K562 (cell line): Measurements from ENCODE around the gene NCDN. TPM values are rescaled to one million over a fixed set of nuclear protein-coding genes. Genes with fewer than 3 reads are reported as not detected.
A peak's percentile ranks its signal among the peaks of the same experiment; 100 is the strongest.

Experiments used
- ATAC-seq: fragments of 200-7000 bp; cut with Tn5 transposase; 3 replicates; pipeline ENCODE4 v1.9.1; 2020; ENCODE audit warnings: moderate library complexity
- BruUV-seq: library from RNA; stranded (reverse); fragments of 400-500 nt; replicated peaks from 2 replicates; lab custom pipeline; 2021; lab: Mats Ljungman, UMichigan
- CTCF ChIA-PET: fragments of 300-600 bp; formaldehyde crosslinking; extraction: SDS; loops from one replicate; lab custom pipeline; 2021; ENCODE audit warnings: low intra/inter-chr PET ratio; lab: Yijun Ruan, JAX
- POLR2A ChIA-PET: fragments of 300-600, 350-650 bp; sonication (Branson Sonifier 250); formaldehyde crosslinking; extraction: SDS; loops from one replicate; lab custom pipeline; 2021; ENCODE audit warnings: antibody characterized with exemption, inconsistent platforms; lab: Yijun Ruan, JAX
- DNase-seq, 4 experiments: peaks; one replicate each; pipeline versions ENCODE4 v3.0.0 to v3.0.0-alpha.2; 2011 to 2018; ENCODE audit warnings: low spot score in 3 of 4, mixed read lengths in 3 of 4; ENCODE audit errors: extremely low read depth in 1 of 4
- FAIRE-seq: peaks from 2 replicates; lab custom pipeline; 2011; peaks lifted over from hg19 to GRCh38; lab: Jason Lieb, UNC
- H2AFZ ChIP-seq: 2 replicates; pipeline ENCODE4 v1.6.0; 2011; ENCODE audit warnings: low read depth, low read length, control low read depth, inconsistent platforms
- H3K27ac ChIP-seq: fragments of 200-600 bp; 3 replicates; pipeline ENCODE4 v1.8.0; 2011; ENCODE audit warnings: low read depth, mild to moderate bottlenecking, control low read depth, inconsistent platforms, low read length, moderate library complexity, mixed read lengths; ENCODE audit errors: extremely low read depth
- H3K27me3 ChIP-seq, 2 experiments: fragments of 300-600 bp in 1 of 2; 2 replicates in 1 of 2; 3 replicates in 1 of 2; pipeline versions ENCODE4 v1.6.0 to v1.8.0; 2011; ENCODE audit warnings: inconsistent platforms in 2 of 2, low read length in 2 of 2, mild to moderate bottlenecking in 1 of 2, mixed read lengths in 1 of 2, moderate library complexity in 1 of 2; ENCODE audit not compliant: control insufficient read depth in 2 of 2, insufficient read depth in 2 of 2
- H3K36me3 ChIP-seq: fragments of 300-600 bp; 3 replicates; pipeline ENCODE4 v1.8.0; 2011; ENCODE audit warnings: mild to moderate bottlenecking, low read length, inconsistent platforms; ENCODE audit not compliant: control insufficient read depth, insufficient read depth
- H3K4me1 ChIP-seq, 2 experiments: fragments of 200-600 bp in 1 of 2; replicated peaks in 1 of 2; 2 replicates in 1 of 2; 3 replicates in 1 of 2; pipeline versions ENCODE4 v1.5.1 to v1.8.0; 2011; ENCODE audit warnings: inconsistent platforms in 2 of 2, low read length in 2 of 2, mild to moderate bottlenecking in 1 of 2, mixed read lengths in 1 of 2, moderate library complexity in 1 of 2; ENCODE audit not compliant: control insufficient read depth in 2 of 2, insufficient read depth in 2 of 2
- H3K4me2 ChIP-seq: 2 replicates; pipeline ENCODE4 v1.6.1; 2011; ENCODE audit warnings: low read length, control low read depth, inconsistent platforms, mixed read lengths; ENCODE audit not compliant: insufficient read depth
- H3K4me3 ChIP-seq: fragments of 200-600 bp; sonication (generic), shearing (Covaris generic); 2 replicates; pipeline ENCODE4 v1.5.1; 2016; ENCODE audit warnings: control low read depth, inconsistent platforms
- H3K79me2 ChIP-seq: fragments of 200-600 bp; 3 replicates; pipeline ENCODE4 v1.8.0; 2011; ENCODE audit warnings: low read length, inconsistent platforms; ENCODE audit not compliant: control insufficient read depth, insufficient read depth
- H3K9ac ChIP-seq, 2 experiments: 2 replicates each; pipeline versions ENCODE4 v1.6.0 to v1.6.1; 2011; ENCODE audit warnings: low read depth in 2 of 2, low read length in 2 of 2, control low read depth in 1 of 2, inconsistent platforms in 1 of 2, mild to moderate bottlenecking in 1 of 2, mixed read lengths in 1 of 2; ENCODE audit not compliant: insufficient read depth in 1 of 2
- H3K9me1 ChIP-seq: one replicate; pipeline ENCODE4 v1.6.0; 2011; ENCODE audit warnings: inconsistent platforms, mild to moderate bottlenecking, low read length, moderate library complexity; ENCODE audit not compliant: control insufficient read depth, insufficient read depth
- H3K9me3 ChIP-seq: replicated peaks from 2 replicates; pipeline ENCODE4 v1.5.1; 2011; ENCODE audit warnings: low read depth, low read length, inconsistent platforms; ENCODE audit not compliant: control insufficient read depth, insufficient read depth
- H4K20me1 ChIP-seq: replicated peaks from 2 replicates; pipeline ENCODE4 v1.6.1; 2011; ENCODE audit warnings: low read length, inconsistent platforms, mixed read lengths; ENCODE audit not compliant: control insufficient read depth, insufficient read depth
- FOXJ3 ChIP-seq: sonication (generic); formaldehyde crosslinking; IDR thresholded peaks from 2 replicates; pipeline ENCODE4 v1.4.0; 2020; ENCODE audit warnings: mild to moderate bottlenecking, missing genetic modification reagents
- GATAD2A ChIP-seq: fragments of 450-650 bp; IDR thresholded peaks from 2 replicates; pipeline ENCODE4 v1.6.1; 2017
- HDAC2 ChIP-seq: fragments of 450-650 bp; IDR thresholded peaks from 2 replicates; pipeline ENCODE4 v1.6.1; 2016; ENCODE audit warnings: mild to moderate bottlenecking
- MAFK ChIP-seq: IDR thresholded peaks from 2 replicates; pipeline ENCODE4 v1.6.1; 2011; ENCODE audit warnings: low read length, improper control_type of control experiment
- NBN ChIP-seq: fragments of 450-650 bp; IDR thresholded peaks from 2 replicates; pipeline ENCODE4 v1.6.1; 2016; ENCODE audit warnings: low read depth, mild to moderate bottlenecking
- POLR2AphosphoS2 ChIP-seq: IDR thresholded peaks from 2 replicates; pipeline ENCODE4 v1.6.1; 2012; ENCODE audit warnings: low read length, improper control_type of control experiment
- POLR2G ChIP-seq: fragments of 200-400 bp; formaldehyde crosslinking; IDR thresholded peaks from 2 replicates; pipeline ENCODE4 v1.6.1; 2017; ENCODE audit warnings: low read depth, mild to moderate bottlenecking, antibody characterized with exemption, low read length, moderate library complexity
- RAD51 ChIP-seq: fragments of 450-650 bp; IDR thresholded peaks from 2 replicates; pipeline ENCODE4 v1.7.1; 2016; ENCODE audit warnings: low read depth, mild to moderate bottlenecking, borderline replicate concordance
- RBM25 ChIP-seq: fragments of 200-400 bp; formaldehyde crosslinking; IDR thresholded peaks from 2 replicates; pipeline ENCODE4 v1.6.1; 2018; ENCODE audit warnings: low read length, low read depth, moderate library complexity; ENCODE audit not compliant: severe bottlenecking
- SRF ChIP-seq, 2 experiments: fragments of 250-450, 450-650 bp in 1 of 2; sonication (Bioruptor Pico) in 1 of 2; sonication (generic) in 1 of 2; formaldehyde crosslinking; IDR thresholded peaks; 2 replicates each; pipeline versions ENCODE4 v1.5.0 to v1.5.1; 2020 to 2022; ENCODE audit warnings: mild to moderate bottlenecking in 1 of 2, missing genetic modification reagents in 1 of 2
- WGBS: fragments of 100-300 bp; shearing (Covaris generic); methylation state at CpG from one replicate; pipeline ENCODE4 v1.1.6; 2016; ENCODE audit warnings: low coverage, mixed read lengths; ENCODE audit not compliant: insufficient coverage; ENCODE audit errors: missing lambda C conversion rate; 5-methylcytosine and 5-hydroxymethylcytosine counted together
- in situ Hi-C: fragments of 300-500 bp; cut with MboI; formaldehyde crosslinking; loops from 4 replicates; pipeline ENCODE4 v1.15.0; 2018; ENCODE audit warnings: inconsistent platforms, mixed read lengths
- intact Hi-C: fragments of 100-400 bp; cut with micrococcal nuclease; formaldehyde crosslinking; loops from 2 replicates; pipeline ENCODE4 v1.14.2; 2022
- polyA plus RNA-seq, 8 experiments: library from polyadenylated mRNA; depleted of rRNA in 4 of 8; stranded (reverse) in 5 of 8; unstranded in 3 of 8; fragments of >200 nt; fragmentation: Nextera tagmentation in 2 of 8; fragmentation: Illumina TruSeq in 1 of 8; extraction: Ambion mirVana in 2 of 8; extraction: Trizol in 1 of 8; gene quantifications; 2 replicates each; pipeline versions ENCODE4 v1.2.1 to v1.2.3, GENCODE V29; 2011 to 2014; ENCODE audit warnings: inconsistent platforms in 1 of 8, missing spikeins in 1 of 8
- total RNA-seq, 7 experiments: library from RNA; depleted of rRNA in 6 of 7; stranded (reverse); fragments of >200 nt in 6 of 7; fragmentation: Illumina TruSeq in 2 of 7; extraction: Trizol in 2 of 7; gene quantifications; 2 replicates each; pipeline versions ENCODE4 v1.2.1 to v1.2.3, GENCODE V29; 2011 to 2021; ENCODE audit warnings: low replicate concordance in 1 of 7
- TF ChIP-seq, protein P1 (sequence below): fragments of 450-650 bp; formaldehyde crosslinking; IDR thresholded peaks from 2 replicates; pipeline ENCODE4 v1.4.0; 2022; ENCODE audit warnings: mild to moderate bottlenecking, moderate library complexity
- TF ChIP-seq, protein P2 (sequence below): fragments of 250-450 bp; sonication (Bioruptor Pico); IDR thresholded peaks from 2 replicates; pipeline ENCODE4 v1.8.0; 2022; ENCODE audit warnings: moderate library complexity, mild to moderate bottlenecking, inconsistent platforms

Gene NCDN
- total and polyA plus RNA-seq, 9 of the 15 experiments (the other 6 are each of a cell fraction or from before 2014, with no cell fraction given) = 1.9 to 35.1 (median 10.7) TPM

- Histone ChIP-seq H3K79me2 (peaks cover 12% of the 10 kb centered on the region), H3K27ac (no peak overlapping the region), H3K4me1 (peaks cover 0 to 42% of the 10 kb centered on the region in 2 experiments; a peak in 3 of 5 replicates), H3K4me2 (no peak overlapping the region), H2AFZ (no peak overlapping the region), H3K9ac (peak overlapping the region in 1 of 2 experiments; percentile 6; a peak in 1 of 4 replicates), H3K36me3 (peaks cover 55% of the 10 kb centered on the region; the same call in 2 of the 3 replicates), H4K20me1 (peaks cover 18% of the 10 kb centered on the region; the same call in 1 of the 2 replicates), H3K27me3 (no peaks in the 10 kb centered on the region), H3K9me3 (no peaks in the 10 kb centered on the region), H3K9me1 (no peaks in the 10 kb centered on the region)
- POLR2A ChIA-PET = interaction anchor here (0.6 to 1.5 kb wide), 5 partner anchors 13 to 694 kb away, joined by 3 to 5 read pairs (median 3); partner anchors contain the start of gene CLSPN
- FAIRE-seq (no peak), DNase-seq (no peak), ATAC-seq (no peak)
- in situ Hi-C loops = loop anchor here (5.0 to 10.0 kb wide), 2 partner anchors 115 to 357 kb away; no protein-coding TSS in a partner anchor
- 92% methylated on average over 15 of the region's 15 CpGs for WGBS
- no peak for TF ChIP-seq POLR2AphosphoS2
- TF ChIP-seq POLR2G = 0 out of 2 replicates have a peak, but pooled peaks have one; percentile 31
- TF ChIP-seq, all 486 proteins: peak for 1
- no peak overlapping the region for H3K4me3 ChIP-seq
- BruUV-seq = no TSS peak
- CTCF ChIA-PET = no interaction called here
- intact Hi-C loops = loop anchor here (5.0 kb wide), 1 partner anchor 360 kb away; no protein-coding TSS in a partner anchor
Measured at GRCh38 chr1:35561972-35562680, 4.5 kb downstream of the NCDN start.

DNA sequence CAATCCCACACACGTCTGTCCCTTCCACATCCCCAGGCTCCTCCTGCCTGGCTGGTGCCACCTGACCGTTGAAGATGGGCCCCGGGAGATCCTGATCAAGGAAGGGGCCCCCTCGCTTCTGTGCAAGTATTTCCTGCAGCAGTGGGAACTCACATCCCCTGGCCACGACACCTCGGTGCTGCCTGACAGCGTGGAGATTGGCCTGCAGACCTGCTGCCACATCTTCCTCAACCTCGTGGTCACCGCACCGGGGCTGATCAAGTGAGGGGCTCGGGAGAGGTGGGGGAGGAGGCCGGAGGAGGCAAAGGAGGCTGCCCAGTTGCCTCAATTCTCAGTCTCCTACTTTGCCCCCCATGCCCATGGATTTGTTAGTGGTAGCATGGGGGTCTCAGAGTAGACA lies 5.6 kb downstream of the NCDN start:
- POLR2A ChIA-PET = interaction anchor here (0.8 to 1.5 kb wide), 2 partner anchors 154 to 207 kb away, joined by 3 to 5 read pairs; partner anchors contain the start of gene CLSPN
- no TSS peak for BruUV-seq
- peak overlapping the region in 1 of 2 experiments; percentile 57; a peak in 2 of 4 replicates for H3K9ac ChIP-seq
- ATAC-seq = no peak
- H3K9me1 ChIP-seq = no peaks in the 10 kb centered on the region
- in situ Hi-C loops (loop anchor here (5.0 to 10.0 kb wide), 2 partner anchors 116 to 358 kb away; no protein-coding TSS in a partner anchor), intact Hi-C loops (loop anchor here (5.0 kb wide), 1 partner anchor 361 kb away; no protein-coding TSS in a partner anchor)
- CTCF ChIA-PET = interaction anchor here (3.1 kb wide), 1 partner anchor 112 kb away, joined by 17 read pairs; no protein-coding TSS in a partner anchor
- H3K4me1 ChIP-seq = peaks cover 0 to 36% of the 10 kb centered on the region in 2 experiments; a peak in 3 of 5 replicates
- 79% methylated on average over 9 of the region's 12 CpGs for WGBS
- H2AFZ ChIP-seq = no peak overlapping the region
- no peaks in the 10 kb centered on the region for H3K9me3 ChIP-seq
- no peaks in the 10 kb centered on the region for H3K27me3 ChIP-seq
- H3K4me2 ChIP-seq = no peak overlapping the region
- no peak overlapping the region for H3K27ac ChIP-seq
- peaks cover 6% of the 10 kb centered on the region for H3K79me2 ChIP-seq
- H3K4me3 ChIP-seq = no peak overlapping the region
- FAIRE-seq = no peak
- peaks cover 18% of the 10 kb centered on the region; the same call in 1 of the 2 replicates for H4K20me1 ChIP-seq
- no peak for DNase-seq
- H3K36me3 ChIP-seq = peaks cover 55% of the 10 kb centered on the region; the same call in 2 of the 3 replicates
- no peak for TF ChIP-seq SRF (CRISPR knock-in tag; IDR thresholded peaks at IDR 0.05)
- TF ChIP-seq, protein P1, sequence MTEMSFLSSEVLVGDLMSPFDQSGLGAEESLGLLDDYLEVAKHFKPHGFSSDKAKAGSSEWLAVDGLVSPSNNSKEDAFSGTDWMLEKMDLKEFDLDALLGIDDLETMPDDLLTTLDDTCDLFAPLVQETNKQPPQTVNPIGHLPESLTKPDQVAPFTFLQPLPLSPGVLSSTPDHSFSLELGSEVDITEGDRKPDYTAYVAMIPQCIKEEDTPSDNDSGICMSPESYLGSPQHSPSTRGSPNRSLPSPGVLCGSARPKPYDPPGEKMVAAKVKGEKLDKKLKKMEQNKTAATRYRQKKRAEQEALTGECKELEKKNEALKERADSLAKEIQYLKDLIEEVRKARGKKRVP = no peak
- no peak for TF ChIP-seq RAD51
- TF ChIP-seq GATAD2A = no peak
- TF ChIP-seq, protein P2, sequence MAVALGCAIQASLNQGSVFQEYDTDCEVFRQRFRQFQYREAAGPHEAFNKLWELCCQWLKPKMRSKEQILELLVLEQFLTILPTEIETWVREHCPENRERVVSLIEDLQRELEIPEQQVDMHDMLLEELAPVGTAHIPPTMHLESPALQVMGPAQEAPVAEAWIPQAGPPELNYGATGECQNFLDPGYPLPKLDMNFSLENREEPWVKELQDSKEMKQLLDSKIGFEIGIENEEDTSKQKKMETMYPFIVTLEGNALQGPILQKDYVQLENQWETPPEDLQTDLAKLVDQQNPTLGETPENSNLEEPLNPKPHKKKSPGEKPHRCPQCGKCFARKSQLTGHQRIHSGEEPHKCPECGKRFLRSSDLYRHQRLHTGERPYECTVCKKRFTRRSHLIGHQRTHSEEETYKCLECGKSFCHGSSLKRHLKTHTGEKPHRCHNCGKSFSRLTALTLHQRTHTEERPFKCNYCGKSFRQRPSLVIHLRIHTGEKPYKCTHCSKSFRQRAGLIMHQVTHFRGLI (CRISPR knock-in tag) = no peak
- TF ChIP-seq RBM25 = no peak
- no peak for TF ChIP-seq FOXJ3 (CRISPR knock-in tag)
- no peak for TF ChIP-seq MAFK
- no peak for TF ChIP-seq HDAC2
- no peak for TF ChIP-seq NBN
